ENCODE results near the gene TRPM3. TPM values are rescaled to one million over a fixed set of nuclear protein-coding genes. Genes with fewer than 3 reads are reported as not detected.

Gene TRPM3
- polyA plus RNA-seq, 2 of the 4 experiments (the other 2 are of a cell fraction): not detected

DNA sequence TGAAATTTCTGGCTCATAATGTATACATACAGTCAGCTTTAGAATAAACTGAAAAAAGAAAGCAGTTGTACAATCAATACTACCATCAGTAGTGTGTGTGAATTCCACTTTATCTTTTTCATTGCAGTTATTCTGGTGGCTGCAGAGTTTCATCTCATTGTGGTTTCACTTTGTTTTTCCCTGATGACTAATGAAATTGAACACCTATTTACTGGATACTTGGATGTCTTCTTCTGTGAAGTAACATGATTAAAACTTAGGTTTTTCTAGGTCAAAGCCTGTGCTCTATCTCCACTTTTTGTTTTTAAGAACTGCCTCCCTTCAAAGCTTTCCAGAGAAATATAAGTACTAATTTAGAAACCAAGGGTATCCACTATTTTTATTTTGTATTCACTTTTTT, 174.3 kb downstream of the TRPM3 start:
- Histone ChIP-seq H3K27ac (no peak overlapping the region), H3K4me2 (no peak overlapping the region), H3K9me3 (no peaks in the 10 kb centered on the region), H3K4me1 (no peaks in the 10 kb centered on the region), H3K4me3 (no peak overlapping the region)
- ChIA-PET POLR2A (no interaction called here), CTCF (no interaction called here)
- TF ChIP-seq KDM5A (IDR thresholded peaks at IDR 0.05) (no peak), ZSCAN20 (CRISPR knock-in tag; IDR thresholded peaks at IDR 0.05) (no peak), JUN (IDR thresholded peaks at IDR 0.05) (no peak), RCOR1 (IDR thresholded peaks at IDR 0.05; ENCODE audit: low read depth, low read length) (no peak), CBX2 (IDR thresholded peaks at IDR 0.05; ENCODE audit: borderline replicate concordance, low read depth) (no peak), HOXA7 (CRISPR knock-in tag; IDR thresholded peaks at IDR 0.05) (no peak)
- TF ChIP-seq, protein P1, sequence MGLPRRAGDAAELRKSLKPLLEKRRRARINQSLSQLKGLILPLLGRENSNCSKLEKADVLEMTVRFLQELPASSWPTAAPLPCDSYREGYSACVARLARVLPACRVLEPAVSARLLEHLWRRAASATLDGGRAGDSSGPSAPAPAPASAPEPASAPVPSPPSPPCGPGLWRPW (IDR thresholded peaks at IDR 0.05): no peak
- TF ChIP-seq, protein P2, sequence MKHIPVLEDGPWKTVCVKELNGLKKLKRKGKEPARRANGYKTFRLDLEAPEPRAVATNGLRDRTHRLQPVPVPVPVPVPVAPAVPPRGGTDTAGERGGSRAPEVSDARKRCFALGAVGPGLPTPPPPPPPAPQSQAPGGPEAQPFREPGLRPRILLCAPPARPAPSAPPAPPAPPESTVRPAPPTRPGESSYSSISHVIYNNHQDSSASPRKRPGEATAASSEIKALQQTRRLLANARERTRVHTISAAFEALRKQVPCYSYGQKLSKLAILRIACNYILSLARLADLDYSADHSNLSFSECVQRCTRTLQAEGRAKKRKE (CRISPR knock-in tag; IDR thresholded peaks at IDR 0.05; ENCODE audit: low read depth): no peak
- ATAC-seq: no peak
- no peak for FAIRE-seq
- DNase-seq (ENCODE audit: low read depth in 1 of 2, low spot score in 1 of 2): no peak

DNA sequence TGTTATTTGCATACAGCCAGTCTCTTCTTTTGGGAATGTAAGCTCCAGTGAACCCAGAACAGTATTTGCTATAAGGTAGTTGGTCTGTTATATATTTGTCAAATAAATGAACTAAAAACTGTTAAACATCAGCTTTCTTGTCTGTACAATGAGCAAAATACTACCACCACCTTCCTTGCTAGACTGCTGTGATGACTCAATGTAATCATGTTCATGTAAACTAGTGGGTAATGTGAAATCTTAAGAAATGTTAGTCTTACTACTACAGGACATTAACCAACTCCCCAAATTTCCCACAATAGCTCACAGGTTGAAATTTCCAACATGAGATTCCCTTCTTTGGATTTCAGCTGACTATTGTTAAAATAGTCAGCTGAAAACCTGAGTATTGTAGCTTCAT, 176.1 kb downstream of the TRPM3 start:
- Histone ChIP-seq H3K4me2 (no peak overlapping the region), H3K4me1 (no peaks in the 10 kb centered on the region), H3K9me3 (no peaks in the 10 kb centered on the region), H3K4me3 (no peak overlapping the region), H3K27ac (no peak overlapping the region)
- no peak for FAIRE-seq
- no peak for ATAC-seq
- DNase-seq (ENCODE audit: low read depth in 1 of 2, low spot score in 1 of 2): no peak
- ChIA-PET CTCF (interaction anchor here (1.0 kb wide), 1 partner anchor 9 kb away, joined by 3 read pairs; no protein-coding TSS in a partner anchor), POLR2A (no interaction called here)
- no peak for TF ChIP-seq BHLHE40 (IDR thresholded peaks at IDR 0.05; ENCODE audit: low read depth, low read length)

DNA sequence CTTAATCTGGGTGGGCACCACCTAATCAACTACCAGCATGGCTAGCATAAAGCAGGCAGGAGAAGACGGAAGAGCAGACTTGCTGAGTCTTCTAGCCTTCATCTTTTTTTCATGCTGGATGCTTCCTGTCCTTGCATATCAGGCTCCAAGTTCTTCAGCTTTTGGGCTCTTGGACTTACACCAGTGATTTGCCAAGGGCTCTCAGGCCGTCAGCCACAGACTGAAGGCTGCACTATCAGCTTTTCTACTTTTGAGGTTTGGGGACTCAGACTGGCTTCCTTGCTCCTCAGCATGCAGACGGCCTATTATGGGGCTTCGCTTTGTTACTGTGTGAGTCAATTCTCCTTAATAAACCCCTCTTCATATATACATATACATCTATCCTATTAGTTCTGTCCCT, 180.2 kb downstream of the TRPM3 start:
- H3K4me3 ChIP-seq: no peak overlapping the region
- H3K27ac ChIP-seq: no peak overlapping the region
- H3K9me3 ChIP-seq: no peaks in the 10 kb centered on the region
- WGBS (ENCODE audit: missing lambda C conversion rate): 1% methylated on average over 4 of the region's 4 CpGs
- no peaks in the 10 kb centered on the region for H3K4me1 ChIP-seq
- DNase-seq (ENCODE audit: low read depth in 1 of 2, low spot score in 1 of 2): no peak
- CTCF ChIA-PET: no interaction called here
- POLR2A ChIA-PET: no interaction called here
- FAIRE-seq: no peak
- no peak for ATAC-seq
- no peak for TF ChIP-seq FOXS1 (CRISPR knock-in tag; IDR thresholded peaks at IDR 0.05)
- TF ChIP-seq CEBPB (IDR thresholded peaks at IDR 0.05): no peak
- TF ChIP-seq EHMT2 (IDR thresholded peaks at IDR 0.05; ENCODE audit: low read depth): no peak
- no peak for TF ChIP-seq CBX8 (IDR thresholded peaks at IDR 0.05)
- TF ChIP-seq FOSB (CRISPR knock-in tag; IDR thresholded peaks at IDR 0.05): no peak
- TF ChIP-seq, protein P3, sequence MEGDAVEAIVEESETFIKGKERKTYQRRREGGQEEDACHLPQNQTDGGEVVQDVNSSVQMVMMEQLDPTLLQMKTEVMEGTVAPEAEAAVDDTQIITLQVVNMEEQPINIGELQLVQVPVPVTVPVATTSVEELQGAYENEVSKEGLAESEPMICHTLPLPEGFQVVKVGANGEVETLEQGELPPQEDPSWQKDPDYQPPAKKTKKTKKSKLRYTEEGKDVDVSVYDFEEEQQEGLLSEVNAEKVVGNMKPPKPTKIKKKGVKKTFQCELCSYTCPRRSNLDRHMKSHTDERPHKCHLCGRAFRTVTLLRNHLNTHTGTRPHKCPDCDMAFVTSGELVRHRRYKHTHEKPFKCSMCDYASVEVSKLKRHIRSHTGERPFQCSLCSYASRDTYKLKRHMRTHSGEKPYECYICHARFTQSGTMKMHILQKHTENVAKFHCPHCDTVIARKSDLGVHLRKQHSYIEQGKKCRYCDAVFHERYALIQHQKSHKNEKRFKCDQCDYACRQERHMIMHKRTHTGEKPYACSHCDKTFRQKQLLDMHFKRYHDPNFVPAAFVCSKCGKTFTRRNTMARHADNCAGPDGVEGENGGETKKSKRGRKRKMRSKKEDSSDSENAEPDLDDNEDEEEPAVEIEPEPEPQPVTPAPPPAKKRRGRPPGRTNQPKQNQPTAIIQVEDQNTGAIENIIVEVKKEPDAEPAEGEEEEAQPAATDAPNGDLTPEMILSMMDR (IDR thresholded peaks at IDR 0.05): no peak
- no peak for TF ChIP-seq RNF2 (IDR thresholded peaks at IDR 0.05; ENCODE audit: borderline replicate concordance, low read depth)
- TF ChIP-seq, protein P4, sequence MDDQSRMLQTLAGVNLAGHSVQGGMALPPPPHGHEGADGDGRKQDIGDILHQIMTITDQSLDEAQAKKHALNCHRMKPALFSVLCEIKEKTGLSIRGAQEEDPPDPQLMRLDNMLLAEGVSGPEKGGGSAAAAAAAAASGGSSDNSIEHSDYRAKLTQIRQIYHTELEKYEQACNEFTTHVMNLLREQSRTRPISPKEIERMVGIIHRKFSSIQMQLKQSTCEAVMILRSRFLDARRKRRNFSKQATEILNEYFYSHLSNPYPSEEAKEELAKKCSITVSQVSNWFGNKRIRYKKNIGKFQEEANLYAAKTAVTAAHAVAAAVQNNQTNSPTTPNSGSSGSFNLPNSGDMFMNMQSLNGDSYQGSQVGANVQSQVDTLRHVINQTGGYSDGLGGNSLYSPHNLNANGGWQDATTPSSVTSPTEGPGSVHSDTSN (IDR thresholded peaks at IDR 0.05): no peak
- no peak for TF ChIP-seq CHD4 (IDR thresholded peaks at IDR 0.05; ENCODE audit: borderline replicate concordance)
- TF ChIP-seq PHF8 (IDR thresholded peaks at IDR 0.05; ENCODE audit: borderline replicate concordance, low read depth): no peak
- no peak for TF ChIP-seq EHF (CRISPR knock-in tag; IDR thresholded peaks at IDR 0.05)
- no peak for TF ChIP-seq NFE2L2 (conservative IDR thresholded peaks at IDR 0.05; ENCODE audit: low read length)
- no peak for TF ChIP-seq MYC (IDR thresholded peaks at IDR 0.05; ENCODE audit: borderline replicate concordance, low read length)
- no peak for TF ChIP-seq ZC3H11A (IDR thresholded peaks at IDR 0.05)
- no peak overlapping the region for H3K4me2 ChIP-seq

All from A549 (cell line).